A549 treated with dexamethasone at 1 μM for 4 hours (cell line): ENCODE measurements around the gene RTEL1. TPM values are rescaled to one million over a fixed set of nuclear protein-coding genes. Genes with fewer than 3 reads are reported as not detected.

Source experiments
- total RNA-seq: library from RNA; stranded (reverse); fragments of 200-300 nt; extraction: Qiagen RNA extraction; gene quantifications from 5 replicates; pipeline ENCODE4 v1.2.3, GENCODE V29; 2022

The RTEL1 gene, protein sequence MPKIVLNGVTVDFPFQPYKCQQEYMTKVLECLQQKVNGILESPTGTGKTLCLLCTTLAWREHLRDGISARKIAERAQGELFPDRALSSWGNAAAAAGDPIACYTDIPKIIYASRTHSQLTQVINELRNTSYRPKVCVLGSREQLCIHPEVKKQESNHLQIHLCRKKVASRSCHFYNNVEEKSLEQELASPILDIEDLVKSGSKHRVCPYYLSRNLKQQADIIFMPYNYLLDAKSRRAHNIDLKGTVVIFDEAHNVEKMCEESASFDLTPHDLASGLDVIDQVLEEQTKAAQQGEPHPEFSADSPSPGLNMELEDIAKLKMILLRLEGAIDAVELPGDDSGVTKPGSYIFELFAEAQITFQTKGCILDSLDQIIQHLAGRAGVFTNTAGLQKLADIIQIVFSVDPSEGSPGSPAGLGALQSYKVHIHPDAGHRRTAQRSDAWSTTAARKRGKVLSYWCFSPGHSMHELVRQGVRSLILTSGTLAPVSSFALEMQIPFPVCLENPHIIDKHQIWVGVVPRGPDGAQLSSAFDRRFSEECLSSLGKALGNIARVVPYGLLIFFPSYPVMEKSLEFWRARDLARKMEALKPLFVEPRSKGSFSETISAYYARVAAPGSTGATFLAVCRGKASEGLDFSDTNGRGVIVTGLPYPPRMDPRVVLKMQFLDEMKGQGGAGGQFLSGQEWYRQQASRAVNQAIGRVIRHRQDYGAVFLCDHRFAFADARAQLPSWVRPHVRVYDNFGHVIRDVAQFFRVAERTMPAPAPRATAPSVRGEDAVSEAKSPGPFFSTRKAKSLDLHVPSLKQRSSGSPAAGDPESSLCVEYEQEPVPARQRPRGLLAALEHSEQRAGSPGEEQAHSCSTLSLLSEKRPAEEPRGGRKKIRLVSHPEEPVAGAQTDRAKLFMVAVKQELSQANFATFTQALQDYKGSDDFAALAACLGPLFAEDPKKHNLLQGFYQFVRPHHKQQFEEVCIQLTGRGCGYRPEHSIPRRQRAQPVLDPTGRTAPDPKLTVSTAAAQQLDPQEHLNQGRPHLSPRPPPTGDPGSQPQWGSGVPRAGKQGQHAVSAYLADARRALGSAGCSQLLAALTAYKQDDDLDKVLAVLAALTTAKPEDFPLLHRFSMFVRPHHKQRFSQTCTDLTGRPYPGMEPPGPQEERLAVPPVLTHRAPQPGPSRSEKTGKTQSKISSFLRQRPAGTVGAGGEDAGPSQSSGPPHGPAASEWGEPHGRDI (N-terminal part only)
- 4.1 to 7.8 TPM (median 5.9 TPM) in 5 replicates for total RNA-seq

DNA sequence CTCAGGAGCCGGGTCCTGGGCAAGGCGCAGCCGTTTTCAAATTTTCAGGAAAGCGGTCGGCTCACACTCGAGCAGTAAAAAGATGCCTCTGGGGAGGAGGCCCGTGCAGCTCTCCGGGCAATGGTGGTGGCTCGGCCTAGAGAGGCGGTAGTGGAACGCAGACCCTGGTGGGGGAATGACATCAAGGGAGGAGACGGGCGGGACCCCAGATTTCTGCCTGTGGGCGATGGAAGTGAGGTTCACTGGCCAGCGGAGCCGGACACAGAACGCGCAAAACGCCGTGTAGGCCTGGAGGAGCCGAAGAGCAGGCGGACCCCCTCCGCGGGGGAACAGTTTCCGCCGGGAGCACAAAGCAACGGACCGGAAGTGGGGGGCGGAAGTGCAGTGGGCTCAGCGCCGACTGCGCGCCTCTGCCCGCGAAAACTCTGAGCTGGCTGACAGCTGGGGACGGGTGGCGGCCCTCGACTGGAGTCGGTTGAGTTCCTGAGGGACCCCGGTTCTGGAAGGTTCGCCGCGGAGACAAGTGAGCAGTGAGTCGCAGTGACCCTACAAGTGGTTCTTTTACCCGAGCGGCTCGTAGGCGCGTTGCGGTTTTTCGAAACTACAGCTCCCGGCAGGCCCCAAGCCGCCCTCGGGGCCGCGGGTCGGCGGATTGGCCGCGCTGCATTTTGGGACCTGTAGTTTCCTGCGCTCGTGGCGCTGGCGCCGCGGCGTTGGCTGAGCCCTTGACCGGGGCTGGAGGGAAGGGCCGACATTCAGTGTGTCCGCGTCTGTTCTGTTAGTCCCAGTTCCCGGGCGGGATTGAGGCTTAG is at the start of gene RTEL1:
Gene RTEL1 (plus strand): TSS at position 376 of the 812 bp plus-strand sequence. CDS start 1,091 bp downstream, outside the sequence.

DNA sequence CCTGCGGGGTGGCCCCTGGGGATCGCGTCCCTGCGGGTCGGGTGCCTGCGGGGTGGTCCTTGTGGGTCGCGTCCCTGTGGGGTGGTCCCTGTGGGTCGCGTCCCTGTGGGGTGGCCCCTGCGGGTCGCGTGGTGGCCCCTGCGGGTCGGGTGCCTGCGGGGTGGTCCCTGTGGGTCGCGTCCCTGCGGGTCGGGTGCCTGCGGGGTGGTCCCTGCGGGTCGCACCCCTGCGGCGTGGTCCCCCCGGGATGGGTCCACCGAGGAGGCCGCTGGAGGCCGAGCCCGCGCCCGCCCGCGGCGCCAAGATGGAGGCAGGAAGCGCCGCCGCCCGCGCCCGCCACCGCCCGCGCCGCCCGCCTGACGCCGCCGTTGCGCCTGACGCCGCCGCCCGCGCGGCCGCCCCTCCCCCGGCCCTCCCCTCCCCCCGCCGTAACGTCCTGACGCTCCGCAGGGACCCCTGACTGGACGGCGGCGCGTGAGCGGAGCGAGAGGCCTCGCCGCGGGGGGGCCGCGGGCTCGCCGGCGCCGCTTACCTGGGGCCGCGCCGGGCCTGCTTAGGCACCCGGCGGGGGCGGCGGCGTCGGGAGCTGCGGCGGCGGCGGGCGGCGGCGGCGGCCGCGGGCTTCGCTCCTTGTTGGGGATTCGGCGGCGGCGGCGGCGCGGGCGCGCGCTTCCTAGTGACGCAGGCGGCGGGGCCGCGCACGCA is 31.5 kb upstream of the RTEL1 start, which contains the start of gene GMEB2:
Gene GMEB2 (minus strand): TSS at position 678 of the 705 bp plus-strand sequence. CDS start 7,704 bp downstream, outside the sequence.

DNA sequence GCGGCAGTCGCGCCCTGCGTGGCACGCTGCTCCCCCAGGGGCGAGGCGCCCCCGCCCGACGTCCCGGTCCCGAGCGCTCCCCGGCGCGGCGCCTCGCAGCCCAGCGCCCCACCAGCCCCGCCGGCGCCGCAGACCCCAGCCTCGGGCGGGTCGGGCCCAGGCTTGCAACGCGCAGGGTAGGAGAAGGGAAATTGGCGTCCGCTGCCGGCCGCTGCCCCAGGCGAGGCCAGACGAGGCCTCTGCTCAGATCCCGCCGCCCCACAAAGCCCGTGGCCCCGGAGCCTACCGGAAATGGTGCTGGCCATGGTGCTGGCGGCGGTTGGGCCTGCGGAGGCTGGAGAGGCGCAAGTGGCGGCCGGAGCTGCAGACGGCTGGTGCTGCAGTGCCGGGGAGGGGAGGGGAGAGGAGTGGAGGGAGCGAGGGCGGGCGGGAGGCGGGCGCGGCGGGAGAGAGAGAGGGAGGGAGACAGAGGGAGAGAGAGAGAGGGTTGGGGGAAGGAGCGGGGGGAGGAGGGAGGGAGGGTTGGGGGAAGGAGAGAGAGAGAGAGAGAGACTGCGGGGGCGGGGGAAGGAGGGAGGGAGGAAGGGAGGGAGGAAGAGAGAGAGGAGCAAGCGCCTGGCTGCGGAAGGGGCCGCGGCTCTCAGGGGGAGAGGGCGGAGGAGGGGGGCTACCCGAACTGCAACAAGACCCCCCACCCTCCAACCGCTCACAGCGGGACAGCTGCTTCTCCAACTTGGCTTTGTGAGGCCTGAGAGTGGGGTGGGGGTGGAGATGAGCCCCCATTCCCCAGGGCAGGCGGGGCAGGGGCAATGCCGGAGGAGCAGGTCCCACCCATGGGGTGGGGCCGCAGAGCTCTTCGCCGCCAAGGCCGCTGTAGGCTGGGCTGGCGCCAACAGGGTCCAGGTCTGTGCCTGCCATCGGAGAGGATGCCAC is 4.8 kb upstream of the RTEL1 start, which contains the start of gene STMN3:
Gene STMN3 (minus strand): TSS at position 384 of the 933 bp plus-strand sequence. CDS start 79 bp downstream, at position 305.

DNA sequence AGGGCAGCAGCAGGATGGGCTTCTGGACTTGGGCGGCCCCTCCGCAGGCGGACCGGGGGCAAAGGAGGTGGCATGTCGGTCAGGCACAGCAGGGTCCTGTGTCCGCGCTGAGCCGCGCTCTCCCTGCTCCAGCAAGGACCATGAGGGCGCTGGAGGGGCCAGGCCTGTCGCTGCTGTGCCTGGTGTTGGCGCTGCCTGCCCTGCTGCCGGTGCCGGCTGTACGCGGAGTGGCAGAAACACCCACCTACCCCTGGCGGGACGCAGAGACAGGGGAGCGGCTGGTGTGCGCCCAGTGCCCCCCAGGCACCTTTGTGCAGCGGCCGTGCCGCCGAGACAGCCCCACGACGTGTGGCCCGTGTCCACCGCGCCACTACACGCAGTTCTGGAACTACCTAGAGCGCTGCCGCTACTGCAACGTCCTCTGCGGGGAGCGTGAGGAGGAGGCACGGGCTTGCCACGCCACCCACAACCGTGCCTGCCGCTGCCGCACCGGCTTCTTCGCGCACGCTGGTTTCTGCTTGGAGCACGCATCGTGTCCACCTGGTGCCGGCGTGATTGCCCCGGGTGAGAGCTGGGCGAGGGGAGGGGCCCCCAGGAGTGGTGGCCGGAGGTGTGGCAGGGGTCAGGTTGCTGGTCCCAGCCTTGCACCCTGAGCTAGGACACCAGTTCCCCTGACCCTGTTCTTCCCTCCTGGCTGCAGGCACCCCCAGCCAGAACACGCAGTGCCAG is 38.7 kb downstream of the RTEL1 start, which contains the start of gene TNFRSF6B:
Gene TNFRSF6B (plus strand): TSS at position 25 of the 729 bp plus-strand sequence. CDS start 116 bp downstream, at position 141.

DNA sequence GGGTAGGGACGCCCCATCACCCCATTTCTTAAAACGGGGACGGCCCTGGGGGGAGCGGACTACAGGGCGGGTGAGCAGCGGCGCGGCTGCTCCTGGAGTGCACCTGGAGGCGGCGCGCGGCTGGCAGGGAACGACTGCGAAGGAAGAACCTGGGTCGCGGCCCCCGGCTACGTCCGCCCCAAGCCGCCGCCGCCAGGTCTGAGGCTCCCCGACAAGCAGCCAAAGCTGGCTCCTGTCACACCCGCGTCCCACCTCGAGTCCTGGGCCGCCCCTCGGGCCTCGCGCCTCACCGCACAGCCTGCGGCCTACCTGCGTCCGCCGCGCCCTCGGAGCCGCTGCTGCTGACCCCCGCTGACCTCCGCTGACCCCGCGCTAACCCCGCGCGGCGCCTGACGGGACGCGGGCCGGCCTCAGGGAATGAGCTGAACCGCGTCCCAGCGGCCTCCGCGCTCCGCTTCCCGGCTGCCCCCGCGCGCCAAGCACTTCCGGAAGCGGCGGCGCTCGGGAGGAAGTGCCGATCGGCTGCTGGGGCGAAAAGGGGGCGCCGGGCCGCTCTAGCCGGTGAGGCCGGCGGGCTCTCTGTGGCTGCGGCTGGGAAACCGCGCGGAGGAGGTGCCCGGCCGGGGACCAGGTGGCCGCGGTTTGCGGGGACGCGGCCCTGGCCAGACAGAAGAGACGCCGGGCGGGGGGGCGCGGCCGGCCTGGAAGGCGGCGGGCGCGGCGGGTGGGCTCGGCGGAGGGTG is 49.6 kb downstream of the RTEL1 start, which contains the start of the genes ARFRP1 and ZGPAT:
Gene ARFRP1 (minus strand): TSS at position 419 of the 743 bp plus-strand sequence. CDS start 885 bp downstream, outside the sequence.
Gene ZGPAT (plus strand): TSS at position 482 of the 743 bp plus-strand sequence. CDS start 542 bp downstream, outside the sequence.

DNA sequence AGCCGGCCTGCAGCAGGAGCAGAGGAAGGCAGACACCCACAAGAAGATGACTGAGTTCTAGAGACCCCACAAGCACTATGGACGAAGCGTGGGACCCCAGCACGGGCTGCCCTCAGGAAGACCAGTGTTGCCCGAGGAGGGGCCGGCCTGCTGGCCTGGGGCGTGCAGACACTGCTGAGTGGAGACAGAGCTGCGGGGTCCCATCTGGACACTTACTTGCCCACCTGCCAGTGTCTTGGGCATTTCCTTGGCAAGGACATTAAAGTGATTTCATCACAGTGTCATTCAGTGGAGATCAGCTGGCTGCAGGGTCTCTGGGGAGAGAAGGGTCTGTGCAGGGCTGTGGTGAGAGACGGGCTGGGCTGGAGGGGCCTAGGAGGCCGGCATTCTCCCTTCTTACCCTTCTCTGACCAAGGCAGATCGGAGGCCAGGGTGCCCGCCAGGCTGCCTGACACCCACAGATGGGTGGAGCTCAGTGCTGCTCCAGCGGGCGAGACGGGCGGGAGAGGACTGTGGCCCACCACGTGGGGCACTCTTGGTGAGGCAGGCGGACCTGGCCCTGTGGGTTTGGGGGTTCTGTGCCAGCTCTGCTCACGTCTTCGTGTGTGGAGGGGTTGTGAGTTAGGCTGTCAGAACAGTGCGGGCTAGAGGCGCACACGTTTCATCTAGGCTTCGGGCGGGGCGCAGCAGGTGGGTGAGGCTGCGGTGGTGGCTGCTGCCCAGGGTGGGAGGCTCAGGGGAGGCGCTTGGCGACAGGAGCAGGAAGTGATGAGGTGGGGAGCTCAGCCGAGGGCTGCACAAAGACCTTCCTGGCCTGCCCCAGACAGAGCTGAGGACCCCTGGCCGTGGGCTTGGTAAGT is 78.0 kb downstream of the RTEL1 start, which contains the start of gene LIME1:
Gene LIME1 (plus strand): TSS at position 806 of the 860 bp plus-strand sequence. CDS start 886 bp downstream, outside the sequence.

DNA sequence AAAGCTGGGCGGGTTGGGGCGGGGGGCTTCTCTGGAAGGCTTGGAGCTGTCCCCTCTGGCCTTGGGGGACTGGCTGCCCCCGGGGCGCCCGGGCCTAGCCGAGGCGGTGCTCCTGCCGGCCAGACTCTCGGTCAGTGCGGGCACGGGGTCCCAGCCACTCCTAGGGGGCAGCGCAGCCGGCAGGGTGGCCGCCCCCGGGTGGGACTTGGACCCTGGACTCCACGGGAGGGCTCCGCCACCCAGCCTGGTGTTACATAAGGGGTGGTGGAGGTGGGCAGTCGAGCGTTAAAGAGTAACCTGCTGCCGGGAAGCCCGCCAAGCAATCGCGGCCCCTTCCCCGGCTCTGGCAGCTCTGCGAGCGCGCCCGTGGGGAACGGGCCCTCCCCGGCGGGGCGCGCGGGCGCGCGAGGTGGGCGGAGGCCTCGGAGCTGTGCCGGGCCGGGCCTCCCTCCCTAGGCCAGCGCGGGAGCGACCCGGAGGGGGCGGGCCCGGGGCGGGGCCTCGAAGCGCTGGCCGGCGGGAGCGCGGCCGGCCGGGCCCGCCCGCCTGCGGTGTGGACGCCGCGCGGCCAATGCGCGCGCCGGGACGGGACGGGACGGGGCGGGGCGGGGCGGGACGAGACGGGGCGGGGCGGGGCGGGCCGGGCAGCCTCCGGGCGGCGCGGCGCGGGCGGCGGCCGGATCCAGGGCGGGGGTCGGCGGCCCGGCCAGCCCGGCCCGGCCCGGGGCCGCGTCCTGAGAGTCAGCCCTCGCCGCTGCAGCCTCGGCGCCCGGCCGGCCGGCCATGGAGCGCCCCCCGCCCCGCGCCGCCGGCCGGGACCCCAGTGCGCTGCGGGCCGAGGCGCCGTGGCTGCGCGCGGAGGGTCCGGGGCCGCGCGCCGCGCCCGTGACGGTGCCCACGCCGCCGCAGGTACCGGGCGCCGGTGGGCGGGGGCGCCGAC is 81.3 kb downstream of the RTEL1 start, which contains the start of gene SLC2A4RG:
Gene SLC2A4RG (plus strand): TSS at position 647 of the 940 bp plus-strand sequence. CDS start 137 bp downstream, at position 784.

Other genes with a start within 250 kb of the RTEL1 start
- 0.61 to 0.74 TPM (median 0.63 TPM) in 5 replicates for gene KCNQ2, start 185.7 kb upstream of the RTEL1 start, total RNA-seq
- gene EEF1A2, start 159.2 kb upstream of the RTEL1 start, total RNA-seq, result 123 to 185 TPM (median 159 TPM) in 5 replicates
- gene PPDPF, start 137.5 kb upstream of the RTEL1 start, total RNA-seq, result 282 to 352 TPM (median 327 TPM) in 5 replicates
- gene PTK6, start 120.9 kb upstream of the RTEL1 start, total RNA-seq, result 2.0 to 4.2 TPM (median 2.8 TPM) in 5 replicates
- 0.11 to 0.14 TPM (median 0.13 TPM) in 4 of 5 replicates, not detected in the other for gene SRMS, start 110.6 kb upstream of the RTEL1 start, total RNA-seq
- 0.14 to 0.38 TPM (median 0.24 TPM) in 5 replicates for gene FNDC11, start 104.2 kb upstream of the RTEL1 start, total RNA-seq
- 25.0 to 42.6 TPM (median 36.2 TPM) in 5 replicates for gene HELZ2, start 84.1 kb upstream of the RTEL1 start, total RNA-seq
- gene GMEB2, start 31.2 kb upstream of the RTEL1 start, total RNA-seq, result 7.3 to 10.5 TPM (median 10.1 TPM) in 5 replicates
- gene STMN3, start 4.9 kb upstream of the RTEL1 start, total RNA-seq, result 7.3 to 10.1 TPM (median 8.4 TPM) in 5 replicates
- gene TNFRSF6B, start 38.3 kb downstream of the RTEL1 start, total RNA-seq, result 0.77 to 0.97 TPM (median 0.84 TPM) in 4 of 5 replicates, not detected in the other
- gene ARFRP1, start 49.7 kb downstream of the RTEL1 start, total RNA-seq, result 28.6 to 39.8 TPM (median 36.2 TPM) in 5 replicates
- 19.0 to 26.9 TPM (median 26.0 TPM) in 5 replicates for gene ZGPAT, start 49.7 kb downstream of the RTEL1 start, total RNA-seq
- 2.9 to 9.5 TPM (median 8.9 TPM) in 5 replicates for gene LIME1, start 78.4 kb downstream of the RTEL1 start, total RNA-seq
- gene SLC2A4RG, start 81.5 kb downstream of the RTEL1 start, total RNA-seq, result 57.9 to 88.8 TPM (median 82.1 TPM) in 5 replicates
- 0.65 to 0.82 TPM (median 0.73 TPM) in 5 replicates for gene ZBTB46, start 173.0 kb downstream of the RTEL1 start, total RNA-seq
- gene ABHD16B, start 203.2 kb downstream of the RTEL1 start, total RNA-seq, result not detected in 5 replicates
- 125 to 135 TPM (median 132 TPM) in 5 replicates for gene TPD52L2, start 207.0 kb downstream of the RTEL1 start, total RNA-seq
- gene DNAJC5, start 236.8 kb downstream of the RTEL1 start, total RNA-seq, result 21.7 to 30.4 TPM (median 29.3 TPM) in 5 replicates